PC-3 (cell line): ENCODE measurements around the gene MYH15. TPM values are rescaled to one million over a fixed set of nuclear protein-coding genes. Genes with fewer than 3 reads are reported as not detected.

Experiments used
- ATAC-seq: fragments of 200-7000 bp; cut with Tn5 transposase; 2 replicates; pipeline ENCODE4 v1.9.1; 2020; ENCODE audit warnings: mild to moderate bottlenecking, moderate library complexity
- BruUV-seq: library from RNA; stranded (reverse); fragments of 400-500 nt; replicated peaks from 2 replicates; lab custom pipeline; 2021; lab: Mats Ljungman, UMichigan
- CTCF ChIA-PET: fragments of 300-600 bp; sonication (Branson Sonifier 250); formaldehyde crosslinking; loops from one replicate; lab custom pipeline; 2022; ENCODE audit warnings: antibody characterized with exemption; lab: Charles Lee
- POLR2A ChIA-PET: fragments of 300-600 bp; sonication (Branson Sonifier 250); formaldehyde crosslinking; loops from one replicate; lab custom pipeline; 2022; ENCODE audit warnings: antibody characterized with exemption; ENCODE audit not compliant: unreplicated experiment; lab: Charles Lee
- DNase-seq: peaks from one replicate; pipeline ENCODE4 v3.0.0-alpha.2; 2015
- H2AFZ ChIP-seq: fragments of 300-600 bp; sonication (generic); 2 replicates; pipeline ENCODE4 v1.6.0; 2016; ENCODE audit warnings: antibody characterized with exemption, low read length
- H3F3A ChIP-seq: fragments of 300-600 bp; sonication (generic); one replicate; pipeline ENCODE4 v1.6.0; 2017; ENCODE audit warnings: antibody characterized with exemption, low read length, control low read depth, mild to moderate bottlenecking; ENCODE audit not compliant: unreplicated experiment
- H3K27ac ChIP-seq: fragments of 300-600 bp; sonication (generic); 2 replicates; pipeline ENCODE4 v1.5.1; 2016; ENCODE audit warnings: mild to moderate bottlenecking, low read length
- H3K27me3 ChIP-seq: fragments of 300-600 bp; sonication (generic); 2 replicates; pipeline ENCODE4 v1.6.1; 2016; ENCODE audit warnings: low read length, mixed read lengths
- H3K36me3 ChIP-seq: fragments of 300-600 bp; sonication (generic); 2 replicates; pipeline ENCODE4 v1.6.1; 2016; ENCODE audit warnings: low read depth, mixed run types, low read length, mixed read lengths
- H3K4me1 ChIP-seq: fragments of 300-600 bp; sonication (generic); 2 replicates; pipeline ENCODE4 v1.5.1; 2016; ENCODE audit warnings: low read length; ENCODE audit not compliant: insufficient read depth
- H3K4me2 ChIP-seq: fragments of 300-600 bp; sonication (generic); 2 replicates; pipeline ENCODE4 v1.6.0; 2016; ENCODE audit warnings: low read length
- H3K4me3 ChIP-seq: fragments of 300-600 bp; sonication (generic); 2 replicates; pipeline ENCODE4 v1.5.1; 2016; ENCODE audit warnings: mild to moderate bottlenecking, low read length, mixed read lengths
- H3K79me2 ChIP-seq: fragments of 300-600 bp; sonication (generic); 2 replicates; pipeline ENCODE4 v1.6.1; 2017; ENCODE audit warnings: low read length, mixed read lengths
- H3K9ac ChIP-seq: fragments of 300-600 bp; sonication (generic); 2 replicates; pipeline ENCODE4 v1.6.0; 2016; ENCODE audit warnings: mild to moderate bottlenecking, low read length
- H3K9me2 ChIP-seq: fragments of 300-600 bp; sonication (generic); replicated peaks from 2 replicates; pipeline ENCODE4 v1.6.1; 2016; ENCODE audit warnings: mixed run types, low read length, mixed read lengths
- H3K9me3 ChIP-seq: fragments of 300-600 bp; sonication (generic); 2 replicates; pipeline ENCODE4 v1.6.1; 2016; ENCODE audit warnings: low read length, mixed read lengths
- H4K20me1 ChIP-seq: fragments of 300-600 bp; sonication (generic); 2 replicates; pipeline ENCODE4 v1.6.1; 2016; ENCODE audit warnings: low read length, mixed read lengths
- EZH2 ChIP-seq: fragments of 300-600 bp; sonication (generic); IDR thresholded peaks from one replicate; pipeline ENCODE4 v1.6.1; 2017; ENCODE audit warnings: antibody characterized with exemption, mild to moderate bottlenecking, low read length; ENCODE audit not compliant: unreplicated experiment
- EZH2phosphoT487 ChIP-seq: fragments of 300-600 bp; sonication (generic); IDR thresholded peaks from 2 replicates; pipeline ENCODE4 v1.6.1; 2018; ENCODE audit warnings: mild to moderate bottlenecking, antibody characterized with exemption, low read length, borderline replicate concordance
- intact Hi-C: fragments of 100-400 bp; cut with micrococcal nuclease; formaldehyde crosslinking; loops from 2 replicates; pipeline ENCODE4 v1.9.0; 2023
- total RNA-seq: library from RNA; depleted of rRNA; stranded (reverse); fragments of >200 nt; gene quantifications from 2 replicates; pipeline ENCODE4 v1.2.3, GENCODE V29; 2014
- TF ChIP-seq, protein P1 (sequence below): fragments of 300-600 bp; sonication (generic); conservative IDR thresholded peaks from 2 replicates; pipeline ENCODE4 v1.5.1; 2017; ENCODE audit warnings: antibody characterized with exemption, low read depth, mild to moderate bottlenecking, low read length

MYH15 gene
- total RNA-seq, 1 experiment from 2014 or later: 2.4 TPM

DNA sequence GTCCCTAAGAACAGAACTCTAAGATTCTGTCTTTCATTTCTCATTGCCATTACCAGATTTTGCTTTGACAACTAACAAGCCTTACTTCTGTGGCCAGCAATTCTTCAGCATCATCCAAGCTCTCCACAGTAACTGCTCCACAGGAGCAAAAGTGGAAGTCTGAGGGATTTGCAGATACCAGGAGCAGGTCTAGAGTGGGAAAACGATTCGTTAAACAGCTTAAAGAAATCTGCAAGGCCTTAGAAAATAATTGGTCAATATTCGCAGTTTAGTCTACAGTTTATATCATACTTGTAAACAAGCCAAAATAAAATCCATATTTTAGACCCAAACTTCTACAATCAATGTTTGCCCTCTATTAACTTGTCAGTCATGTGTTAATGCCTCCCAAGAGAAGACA, 24.1 kb downstream of the MYH15 start:
- H3K36me3 ChIP-seq: no peaks in the 10 kb centered on the region
- no peak for ATAC-seq
- H3K4me1 ChIP-seq: peaks cover 16% of the 10 kb centered on the region
- no peaks in the 10 kb centered on the region for H3K79me2 ChIP-seq
- H4K20me1 ChIP-seq: no peaks in the 10 kb centered on the region
- POLR2A ChIA-PET: no interaction called here
- H3K4me3 ChIP-seq: no peak overlapping the region
- intact Hi-C loops: no loop called here
- no peaks in the 10 kb centered on the region for H3K9me2 ChIP-seq
- no peaks in the 10 kb centered on the region for H3K27me3 ChIP-seq
- H3F3A ChIP-seq: no peaks in the 10 kb centered on the region
- CTCF ChIA-PET: no interaction called here
- H3K27ac ChIP-seq: no peak overlapping the region
- H2AFZ ChIP-seq: no peak overlapping the region
- H3K4me2 ChIP-seq: peak overlapping the region; percentile 8; the same call in 1 of the 2 replicates
- no peak overlapping the region for H3K9ac ChIP-seq
- BruUV-seq: no TSS peak
- TF ChIP-seq, protein P1, sequence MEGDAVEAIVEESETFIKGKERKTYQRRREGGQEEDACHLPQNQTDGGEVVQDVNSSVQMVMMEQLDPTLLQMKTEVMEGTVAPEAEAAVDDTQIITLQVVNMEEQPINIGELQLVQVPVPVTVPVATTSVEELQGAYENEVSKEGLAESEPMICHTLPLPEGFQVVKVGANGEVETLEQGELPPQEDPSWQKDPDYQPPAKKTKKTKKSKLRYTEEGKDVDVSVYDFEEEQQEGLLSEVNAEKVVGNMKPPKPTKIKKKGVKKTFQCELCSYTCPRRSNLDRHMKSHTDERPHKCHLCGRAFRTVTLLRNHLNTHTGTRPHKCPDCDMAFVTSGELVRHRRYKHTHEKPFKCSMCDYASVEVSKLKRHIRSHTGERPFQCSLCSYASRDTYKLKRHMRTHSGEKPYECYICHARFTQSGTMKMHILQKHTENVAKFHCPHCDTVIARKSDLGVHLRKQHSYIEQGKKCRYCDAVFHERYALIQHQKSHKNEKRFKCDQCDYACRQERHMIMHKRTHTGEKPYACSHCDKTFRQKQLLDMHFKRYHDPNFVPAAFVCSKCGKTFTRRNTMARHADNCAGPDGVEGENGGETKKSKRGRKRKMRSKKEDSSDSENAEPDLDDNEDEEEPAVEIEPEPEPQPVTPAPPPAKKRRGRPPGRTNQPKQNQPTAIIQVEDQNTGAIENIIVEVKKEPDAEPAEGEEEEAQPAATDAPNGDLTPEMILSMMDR: no peak
- TF ChIP-seq EZH2phosphoT487 (no peak), EZH2 (no peak)
- DNase-seq: no peak
- no peaks in the 10 kb centered on the region for H3K9me3 ChIP-seq

DNA sequence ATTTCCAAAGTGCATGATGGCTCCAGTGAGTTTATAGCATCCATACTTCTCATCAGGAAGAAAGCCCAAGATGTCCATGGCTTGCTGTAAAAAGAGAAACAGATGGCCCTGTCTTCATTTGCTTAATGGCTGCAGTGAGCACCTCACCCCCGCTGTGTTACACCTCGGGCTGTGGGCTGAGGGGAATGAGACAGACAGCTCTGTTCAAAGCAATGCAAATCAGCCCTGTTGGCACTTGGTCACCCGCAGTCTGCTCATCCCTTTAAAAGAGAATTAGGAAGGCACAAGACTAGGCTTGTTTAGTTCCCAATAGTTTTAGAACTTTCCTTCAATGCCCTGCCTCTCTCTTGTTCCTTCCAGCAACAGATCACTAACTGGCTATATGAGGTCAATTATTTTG, 25.2 kb downstream of the MYH15 start:
- TF ChIP-seq, protein P1: no peak
- no peak for TF ChIP-seq EZH2
- no peak for TF ChIP-seq EZH2phosphoT487
- Histone ChIP-seq H3K4me2 (no peak overlapping the region), H3K27ac (no peak overlapping the region), H3K9me2 (no peaks in the 10 kb centered on the region), H2AFZ (no peak overlapping the region), H3K9me3 (no peaks in the 10 kb centered on the region), H3K79me2 (no peaks in the 10 kb centered on the region), H3K4me1 (peaks cover 16% of the 10 kb centered on the region), H3F3A (no peaks in the 10 kb centered on the region), H3K4me3 (no peak overlapping the region), H3K27me3 (no peaks in the 10 kb centered on the region), H3K36me3 (no peaks in the 10 kb centered on the region), H4K20me1 (no peaks in the 10 kb centered on the region), H3K9ac (no peak overlapping the region)
- intact Hi-C loops: no loop called here
- ChIA-PET CTCF (interaction anchor here (0.7 kb wide), 1 partner anchor 48 kb away, joined by 3 read pairs; no protein-coding TSS in a partner anchor), POLR2A (no interaction called here)
- no peak for ATAC-seq
- DNase-seq: no peak
- BruUV-seq: no TSS peak

DNA sequence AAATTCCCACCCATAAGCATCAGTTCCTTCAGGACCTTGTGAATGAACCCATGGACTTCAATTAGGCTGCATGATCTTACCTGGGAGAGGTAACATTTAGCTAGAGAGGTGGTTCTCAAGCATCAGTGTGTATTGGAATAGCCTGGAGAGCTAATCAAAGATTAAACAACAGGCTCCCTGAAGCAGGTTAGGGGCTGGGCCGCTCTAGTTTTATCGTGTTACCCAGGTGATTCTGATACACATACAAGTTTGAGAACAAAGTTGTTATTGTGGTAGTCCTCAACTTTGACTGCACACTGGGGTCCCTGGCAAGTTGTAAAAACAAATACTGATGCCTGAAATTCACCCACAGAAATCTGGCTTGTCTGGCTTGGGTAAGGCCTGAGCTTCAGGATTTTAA, 31.2 kb downstream of the MYH15 start:
- no peaks in the 10 kb centered on the region for H3K27me3 ChIP-seq
- H3K9me2 ChIP-seq: no peaks in the 10 kb centered on the region
- no peaks in the 10 kb centered on the region for H3K36me3 ChIP-seq
- ChIA-PET POLR2A (no interaction called here), CTCF (no interaction called here)
- H3K9ac ChIP-seq: no peak overlapping the region
- intact Hi-C loops: loop anchor here (5.0 to 10.0 kb wide), 3 partner anchors 174 to 1242 kb away; no protein-coding TSS in a partner anchor
- no peaks in the 10 kb centered on the region for H3K9me3 ChIP-seq
- H3K4me2 ChIP-seq: no peak overlapping the region
- no peak for DNase-seq
- H3K79me2 ChIP-seq: no peaks in the 10 kb centered on the region
- no TSS peak for BruUV-seq
- no peak for ATAC-seq
- no peak overlapping the region for H3K4me3 ChIP-seq
- no peaks in the 10 kb centered on the region for H3F3A ChIP-seq
- H3K27ac ChIP-seq: no peak overlapping the region
- no peaks in the 10 kb centered on the region for H4K20me1 ChIP-seq
- H3K4me1 ChIP-seq: 0 out of 2 replicates have a peak, but pooled peaks cover 5% of the 10 kb centered on the region
- H2AFZ ChIP-seq: no peak overlapping the region
- TF ChIP-seq EZH2phosphoT487: no peak
- no peak for TF ChIP-seq EZH2
- TF ChIP-seq, protein P1: no peak
